Measurements from ENCODE around the gene NPIPB6. TPM values are rescaled to one million over a fixed set of nuclear protein-coding genes. Genes with fewer than 3 reads are reported as not detected.

The NPIPB6 gene
- total RNA-seq, 4 donors from 2014 or later: 4.5 to 6.1 TPM; not detected in 2

- no peak for DNase-seq (ENCODE audit: low spot score in 2 of 2)
- Histone ChIP-seq H3K9me3 (no peaks in the 10 kb centered on the region), H3K4me3 (no peak overlapping the region), H3K27me3 (no peaks in the 10 kb centered on the region), H3K4me1 (peaks cover 0 to 2% (median 0%) of the 10 kb centered on the region in 4 donors), H3K36me3 (no peaks in the 10 kb centered on the region), H3K27ac (no peak overlapping the region)
- WGBS, 2 donors: 96 to 97% methylated on average over 52 to 56 of the region's 73 CpGs
- TF ChIP-seq POLR2A (IDR thresholded peaks at IDR 0.05): no peak
- TF ChIP-seq EP300 (IDR thresholded peaks at IDR 0.05): no peak
- TF ChIP-seq CTCF (IDR thresholded peaks at IDR 0.05): no peak
These were observed 43.2 kb downstream of the NPIPB6 start for GRCh38 chr16:28320023-28320561.

- DNase-seq (ENCODE audit: low spot score in 2 of 2): no peak
- no peak overlapping the region for H3K4me3 ChIP-seq
- H3K27me3 ChIP-seq: no peaks in the 10 kb centered on the region
- H3K9me3 ChIP-seq: no peaks in the 10 kb centered on the region
- no peak overlapping the region for H3K27ac ChIP-seq
- H3K4me1 ChIP-seq: peaks cover 0 to 2% (median 0%) of the 10 kb centered on the region in 4 donors
- 93 to 94% methylated on average over 25 to 26 of the region's 26 CpGs for WGBS, 2 donors
- no peaks in the 10 kb centered on the region for H3K36me3 ChIP-seq
- no peak for TF ChIP-seq CTCF (IDR thresholded peaks at IDR 0.05)
These were observed 43.8 kb downstream of the NPIPB6 start for GRCh38 chr16:28319476-28320022.

- no peaks in the 10 kb centered on the region for H3K27me3 ChIP-seq
- H3K27ac ChIP-seq: no peak overlapping the region
- peaks cover 0 to 2% (median 0%) of the 10 kb centered on the region in 4 donors for H3K4me1 ChIP-seq
- no peak overlapping the region for H3K4me3 ChIP-seq
- DNase-seq (ENCODE audit: low spot score in 2 of 2): no peak
- 90 to 93% methylated on average over 4 to 9 of the region's 9 CpGs for WGBS, 2 donors
- no peaks in the 10 kb centered on the region for H3K9me3 ChIP-seq
- H3K36me3 ChIP-seq: no peaks in the 10 kb centered on the region
- TF ChIP-seq POLR2A (IDR thresholded peaks at IDR 0.05): no peak
- TF ChIP-seq EP300 (IDR thresholded peaks at IDR 0.05): no peak
- no peak for TF ChIP-seq CTCF (IDR thresholded peaks at IDR 0.05)
These were observed 45.1 kb downstream of the NPIPB6 start for GRCh38 chr16:28318042-28318744.

- Histone ChIP-seq H3K27ac (no peak overlapping the region), H3K36me3 (no peaks in the 10 kb centered on the region), H3K4me3 (no peak overlapping the region), H3K27me3 (no peaks in the 10 kb centered on the region), H3K4me1 (peaks cover 0 to 2% (median 0%) of the 10 kb centered on the region in 4 donors), H3K9me3 (no peaks in the 10 kb centered on the region)
- peak in 1 of 2 donors; percentile 57 for DNase-seq (ENCODE audit: low spot score in 2 of 2)
- no peak for TF ChIP-seq EP300 (IDR thresholded peaks at IDR 0.05)
- TF ChIP-seq CTCF (IDR thresholded peaks at IDR 0.05): peak; percentile 66 to 88 (median 75)
- no peak for TF ChIP-seq POLR2A (IDR thresholded peaks at IDR 0.05)
- WGBS, 2 donors: 46 to 61% methylated on average over 10 to 22 of the region's 22 CpGs
These were observed 46.0 kb downstream of the NPIPB6 start for GRCh38 chr16:28317040-28317880.
